Anterior cingulate cortex (tissue), 58 donors: ENCODE results near the gene FRMD5.

Source experiments
- DNase-seq, 58 donors: peaks; one replicate each; lab custom pipeline; 2025; lab: John Stamatoyannopoulos, UW

The FRMD5 gene

GRCh38 chr15:43939070-43939469 lies 256.0 kb downstream of the FRMD5 start:
- no peak for DNase-seq

GRCh38 chr15:43934480-43934879 lies 260.6 kb downstream of the FRMD5 start:
- DNase-seq, result peak in 2 of 58 donors; percentile 19 to 31

- no peak for DNase-seq
These were observed 262.2 kb downstream of the FRMD5 start for GRCh38 chr15:43932907-43933306.

GRCh38 chr15:43931790-43932435 lies 263.2 kb downstream of the FRMD5 start:
- DNase-seq, result no peak

GRCh38 chr15:43931119-43931518 lies 264.0 kb downstream of the FRMD5 start:
- no peak for DNase-seq

GRCh38 chr15:43930556-43930955 lies 264.5 kb downstream of the FRMD5 start:
- peak in 5 of 58 donors; percentile 11 to 34 (median 12) for DNase-seq

- DNase-seq, result peak in 2 of 58 donors; percentile 15 to 17
These were observed 265.0 kb downstream of the FRMD5 start for GRCh38 chr15:43930079-43930478.

- no peak for DNase-seq
These were observed 266.9 kb downstream of the FRMD5 start for GRCh38 chr15:43928152-43928551.

GRCh38 chr15:43927203-43927602 lies 267.9 kb downstream of the FRMD5 start:
- DNase-seq, result no peak

- DNase-seq, result no peak
These were observed 271.5 kb downstream of the FRMD5 start for GRCh38 chr15:43923553-43923952.

GRCh38 chr15:43922021-43922420 lies 273.1 kb downstream of the FRMD5 start:
- no peak for DNase-seq

GRCh38 chr15:43920815-43921214 lies 274.3 kb downstream of the FRMD5 start:
- DNase-seq, result no peak

GRCh38 chr15:43920254-43920600 lies 274.8 kb downstream of the FRMD5 start:
- DNase-seq, result no peak

GRCh38 chr15:43919540-43920253 lies 275.4 kb downstream of the FRMD5 start:
- DNase-seq, result peak in 1 of 58 donors; percentile 24

GRCh38 chr15:43918717-43919116 lies 276.4 kb downstream of the FRMD5 start:
- no peak for DNase-seq

GRCh38 chr15:43916326-43916660 lies 278.8 kb downstream of the FRMD5 start:
- no peak for DNase-seq

- peak in 1 of 58 donors; percentile 8 for DNase-seq
These were observed 279.3 kb downstream of the FRMD5 start for GRCh38 chr15:43915631-43916325.

- no peak for DNase-seq
These were observed 281.1 kb downstream of the FRMD5 start for GRCh38 chr15:43913941-43914340.

- DNase-seq, result peak in 18 of 58 donors; percentile 8 to 58 (median 18)
These were observed 281.9 kb downstream of the FRMD5 start for GRCh38 chr15:43913026-43913780.

GRCh38 chr15:43912208-43912607 lies 282.9 kb downstream of the FRMD5 start:
- DNase-seq, result peak in 6 of 58 donors; percentile 6 to 22 (median 15)

GRCh38 chr15:43911235-43911781 lies 283.8 kb downstream of the FRMD5 start:
- peak in 49 of 58 donors; percentile 3 to 90 (median 42) for DNase-seq
